Measurements from ENCODE around the gene LYPD3. TPM values are rescaled to one million over a fixed set of nuclear protein-coding genes. Genes with fewer than 3 reads are reported as not detected.
A peak's percentile ranks its signal among the peaks of the same experiment; 100 is the strongest.

Gene LYPD3
- total and polyA plus RNA-seq, 7 experiments from 2014 or later = 1.1 to 30.6 (median 6.5) TPM

DNA sequence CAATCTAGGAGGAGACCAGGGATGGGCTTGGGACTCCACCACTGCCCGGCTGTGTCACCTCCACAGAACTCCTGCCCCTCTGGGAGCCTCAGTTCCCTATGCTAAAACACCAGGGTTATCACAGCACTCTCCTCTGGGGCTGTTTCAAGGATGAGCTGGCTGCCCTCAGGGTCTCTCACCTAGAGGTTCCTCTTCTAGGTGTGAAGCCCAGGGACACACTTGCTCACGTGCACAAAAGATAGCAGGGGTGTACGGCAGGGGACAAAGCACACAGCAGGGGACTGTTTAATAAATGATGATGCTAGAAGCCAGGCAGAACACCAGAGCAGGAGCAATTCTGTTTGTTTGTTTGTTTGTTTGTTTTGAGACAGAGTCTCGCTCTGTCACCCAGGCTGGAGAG is 16.8 kb upstream of the LYPD3 start:
- Mint-ChIP-seq H3K36me3 (peaks cover 0 to 24% (median 0%) of the 10 kb centered on the region in 5 donors), H3K9me3 (no peaks in the 10 kb centered on the region), H3K27me3 (no peaks in the 10 kb centered on the region), H3K4me3 (no peak overlapping the region), H3K4me1 (peaks cover 0 to 2% (median 0%) of the 10 kb centered on the region in 7 donors), H3K27ac (peak overlapping the region in 2 of 9 donors; percentile 44 to 53)
- DNase-seq (no peak), ATAC-seq (no peak)
- H3K4me3 ChIP-seq (ENCODE audit: low read length) = no peak overlapping the region
- H3K4me1 ChIP-seq (ENCODE audit: control insufficient read depth in 2 of 2, insufficient read depth in 2 of 2, low read length in 2 of 2) = no peaks in the 10 kb centered on the region
- intact Hi-C loops (cut with micrococcal nuclease) = no loop called here
- no peaks in the 10 kb centered on the region for H3K9me3 ChIP-seq (ENCODE audit: control insufficient read depth in 2 of 3, low read length in 3 of 3)
- no peak overlapping the region for H3K27ac ChIP-seq (ENCODE audit: low read depth, low read length)
- POLR2A ChIA-PET = interaction anchor here (0.6 to 1.7 kb wide), 2 partner anchors 22 to 400 kb away, joined by 4 to 7 read pairs; partner anchors contain the start of gene PHLDB3
- CTCF ChIA-PET = interaction anchor here (1.0 kb wide), 1 partner anchor 51 kb away, joined by 3 read pairs; no protein-coding TSS in a partner anchor
- peaks cover 0 to 19% (median 0%) of the 10 kb centered on the region in 3 experiments for H3K36me3 ChIP-seq (ENCODE audit: control insufficient read depth in 2 of 3, insufficient read depth in 3 of 3, low read length in 3 of 3)
- no peaks in the 10 kb centered on the region for H3K27me3 ChIP-seq (ENCODE audit: control insufficient read depth in 2 of 2, insufficient read depth in 2 of 2, low read length in 2 of 2)

DNA sequence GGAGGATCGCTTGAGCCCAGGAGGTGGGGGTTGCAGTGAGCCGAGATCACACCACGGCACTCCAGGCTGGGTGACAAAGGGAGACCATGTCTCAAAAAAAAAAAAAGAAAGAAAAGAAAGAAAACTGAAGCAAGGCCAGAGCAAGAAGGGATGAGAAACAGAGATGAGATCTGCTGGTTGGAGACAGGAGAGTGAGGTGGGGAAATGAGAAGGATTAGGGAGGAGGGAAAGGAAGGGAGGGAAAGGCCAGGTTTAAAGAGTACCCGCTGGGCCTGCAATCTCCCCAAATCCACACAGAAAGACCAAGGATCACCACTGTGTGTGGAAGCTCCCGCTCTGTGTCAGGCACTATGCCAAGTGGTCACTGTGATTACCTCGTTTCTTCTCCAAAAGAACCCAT is 16.3 kb upstream of the LYPD3 start:
- Mint-ChIP-seq H3K27ac (peak overlapping the region in 5 of 9 donors; percentile 43 to 56 (median 51)), H3K27me3 (no peaks in the 10 kb centered on the region), H3K36me3 (peaks cover 0 to 24% (median 0%) of the 10 kb centered on the region in 5 donors), H3K9me3 (no peaks in the 10 kb centered on the region), H3K4me1 (peaks cover 0 to 2% (median 0%) of the 10 kb centered on the region in 7 donors), H3K4me3 (no peak overlapping the region)
- DNase-seq (no peak), ATAC-seq (no peak)
- H3K36me3 ChIP-seq (ENCODE audit: control insufficient read depth in 2 of 3, insufficient read depth in 3 of 3, low read length in 3 of 3) = peaks cover 0 to 19% (median 0%) of the 10 kb centered on the region in 3 experiments
- ChIA-PET CTCF (no interaction called here), POLR2A (no interaction called here)
- intact Hi-C loops (cut with micrococcal nuclease) = no loop called here
- H3K9me3 ChIP-seq (ENCODE audit: control insufficient read depth in 2 of 3, low read length in 3 of 3) = no peaks in the 10 kb centered on the region
- no peak overlapping the region for H3K4me3 ChIP-seq (ENCODE audit: low read length)
- H3K27ac ChIP-seq (ENCODE audit: low read depth, low read length) = no peak overlapping the region
- H3K27me3 ChIP-seq (ENCODE audit: control insufficient read depth in 2 of 2, insufficient read depth in 2 of 2, low read length in 2 of 2) = no peaks in the 10 kb centered on the region
- H3K4me1 ChIP-seq (ENCODE audit: control insufficient read depth in 2 of 2, insufficient read depth in 2 of 2, low read length in 2 of 2) = no peaks in the 10 kb centered on the region

DNA sequence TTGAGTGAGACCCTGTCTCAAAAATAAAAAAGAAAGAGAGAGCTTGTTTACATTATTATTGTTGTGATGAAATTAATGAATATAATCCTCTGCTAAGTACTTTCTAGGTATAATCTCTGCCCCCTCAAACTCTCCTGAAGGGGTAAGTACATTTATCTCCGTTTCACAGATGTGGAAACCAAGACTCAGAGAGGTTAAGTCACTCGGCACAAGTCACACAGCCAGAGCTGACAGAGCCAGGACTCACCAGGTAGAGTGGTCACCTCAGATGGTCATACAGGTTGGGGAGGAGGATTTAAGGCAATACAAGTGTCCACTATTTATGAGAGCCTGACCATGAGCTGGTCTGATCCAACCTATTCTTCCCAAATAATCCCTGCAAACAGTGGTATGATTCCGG is 15.2 kb upstream of the LYPD3 start:
- H3K4me3 Mint-ChIP-seq = no peak overlapping the region
- CTCF ChIA-PET = interaction anchor here (0.6 to 0.7 kb wide), 2 partner anchors 52 to 193 kb away, joined by 3 to 4 read pairs; no protein-coding TSS in a partner anchor
- peaks cover 0 to 24% (median 2%) of the 10 kb centered on the region in 5 donors for H3K36me3 Mint-ChIP-seq
- no peak overlapping the region for H3K4me3 ChIP-seq (ENCODE audit: low read length)
- intact Hi-C loops (cut with micrococcal nuclease) = no loop called here
- H3K9me3 Mint-ChIP-seq = no peaks in the 10 kb centered on the region
- H3K27ac Mint-ChIP-seq = peak overlapping the region in 4 of 9 donors; percentile 27 to 52 (median 38)
- peaks cover under 1 to 7% (median 4%) of the 10 kb centered on the region in 7 donors for H3K4me1 Mint-ChIP-seq
- no peaks in the 10 kb centered on the region for H3K27me3 Mint-ChIP-seq
- POLR2A ChIA-PET = interaction anchor here (0.9 to 2.6 kb wide), 3 partner anchors 17 to 34 kb away, joined by 3 to 9 read pairs (median 8); partner anchors contain the start of gene PHLDB3
- peaks cover 0 to 14% (median 0%) of the 10 kb centered on the region in 3 experiments for H3K36me3 ChIP-seq (ENCODE audit: control insufficient read depth in 2 of 3, insufficient read depth in 3 of 3, low read length in 3 of 3)
- no peaks in the 10 kb centered on the region for H3K9me3 ChIP-seq (ENCODE audit: control insufficient read depth in 2 of 3, low read length in 3 of 3)
- no peaks in the 10 kb centered on the region for H3K27me3 ChIP-seq (ENCODE audit: control insufficient read depth in 2 of 2, insufficient read depth in 2 of 2, low read length in 2 of 2)
- DNase-seq (no peak), ATAC-seq (no peak)
- peaks cover 3 to 6% of the 10 kb centered on the region in 2 donors for H3K4me1 ChIP-seq (ENCODE audit: control insufficient read depth in 2 of 2, insufficient read depth in 2 of 2, low read length in 2 of 2)
- H3K27ac ChIP-seq (ENCODE audit: low read depth, low read length) = no peak overlapping the region

DNA sequence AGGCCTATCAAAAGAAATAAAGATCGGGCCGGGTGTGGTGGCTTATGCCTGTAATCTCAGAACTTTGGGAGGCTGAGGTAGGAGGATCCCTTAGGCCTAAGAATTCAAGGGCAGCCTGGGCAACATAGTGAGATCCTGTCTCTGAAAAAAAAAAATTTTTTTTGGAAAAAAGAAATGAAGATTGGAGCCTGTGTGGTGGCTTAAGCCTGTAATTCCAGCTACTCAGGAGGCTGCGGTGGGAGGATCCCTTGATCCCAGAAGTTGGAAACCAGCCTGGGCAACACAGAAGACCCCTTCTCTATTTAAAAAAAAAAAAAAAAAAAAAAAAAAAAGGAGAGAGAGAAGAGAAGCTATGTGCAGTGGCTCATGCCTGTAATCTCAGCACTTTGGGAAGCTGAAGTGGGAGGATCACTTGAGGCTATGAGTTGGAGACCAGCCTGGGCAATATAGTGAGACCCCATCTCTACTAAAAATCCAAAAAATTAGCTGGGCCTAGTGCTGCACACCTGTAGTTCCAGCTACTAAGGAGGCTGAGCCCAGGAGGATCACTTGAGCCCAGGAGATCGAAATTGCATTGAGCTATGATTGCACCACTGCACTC is 14.7 kb upstream of the LYPD3 start:
- ChIA-PET POLR2A (interaction anchor here (0.5 to 2.6 kb wide), 4 partner anchors 17 to 33 kb away, joined by 3 to 9 read pairs (median 6); partner anchors contain the start of gene PHLDB3), CTCF (interaction anchor here (0.6 kb wide), 1 partner anchor 193 kb away, joined by 4 read pairs; no protein-coding TSS in a partner anchor)
- Mint-ChIP-seq H3K4me3 (no peak overlapping the region), H3K27ac (peak overlapping the region in 3 of 9 donors; percentile 19 to 49 (median 27)), H3K9me3 (no peaks in the 10 kb centered on the region), H3K27me3 (no peaks in the 10 kb centered on the region), H3K36me3 (peaks cover 0 to 27% (median 6%) of the 10 kb centered on the region in 5 donors), H3K4me1 (peaks cover 4 to 12% (median 8%) of the 10 kb centered on the region in 7 donors)
- H3K4me1 ChIP-seq (ENCODE audit: control insufficient read depth in 2 of 2, insufficient read depth in 2 of 2, low read length in 2 of 2) = peaks cover 6 to 8% of the 10 kb centered on the region in 2 donors
- H3K4me3 ChIP-seq (ENCODE audit: low read length) = no peak overlapping the region
- no peak overlapping the region for H3K27ac ChIP-seq (ENCODE audit: low read depth, low read length)
- H3K36me3 ChIP-seq (ENCODE audit: control insufficient read depth in 2 of 3, insufficient read depth in 3 of 3, low read length in 3 of 3) = peaks cover 0 to 14% (median 0%) of the 10 kb centered on the region in 3 experiments
- no peaks in the 10 kb centered on the region for H3K9me3 ChIP-seq (ENCODE audit: control insufficient read depth in 2 of 3, low read length in 3 of 3)
- intact Hi-C loops (cut with micrococcal nuclease) = no loop called here
- DNase-seq (no peak), ATAC-seq (no peak)
- H3K27me3 ChIP-seq (ENCODE audit: control insufficient read depth in 2 of 2, insufficient read depth in 2 of 2, low read length in 2 of 2) = no peaks in the 10 kb centered on the region

DNA sequence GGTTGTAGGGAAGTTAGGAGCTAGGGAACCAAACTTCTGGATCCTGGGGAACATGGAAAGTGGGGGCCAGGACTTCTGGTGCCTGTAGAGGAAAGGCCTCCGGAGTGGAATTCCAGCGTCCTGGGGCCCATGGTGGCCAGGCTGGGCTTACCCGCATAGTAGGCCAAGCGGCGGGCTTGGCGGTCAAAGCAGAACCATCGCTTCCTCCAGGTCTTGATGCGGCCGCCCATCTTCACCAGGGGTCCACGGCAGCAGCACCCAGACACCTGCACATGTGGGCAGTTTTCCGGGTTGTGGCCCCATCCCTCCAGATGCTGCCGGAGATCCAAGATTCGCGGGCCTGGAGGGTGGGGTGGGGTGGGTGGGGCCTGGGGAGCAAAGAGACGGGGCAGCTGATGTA is 13.8 kb upstream of the LYPD3 start:
- ATAC-seq (no peak), DNase-seq (no peak)
- H3K4me3 Mint-ChIP-seq = no peak overlapping the region
- H3K4me1 Mint-ChIP-seq = peaks cover 4 to 15% (median 14%) of the 10 kb centered on the region in 7 donors
- CTCF ChIA-PET = no interaction called here
- H3K4me1 ChIP-seq (ENCODE audit: control insufficient read depth in 2 of 2, insufficient read depth in 2 of 2, low read length in 2 of 2) = peaks cover 8 to 9% of the 10 kb centered on the region in 2 donors
- H3K9me3 ChIP-seq (ENCODE audit: control insufficient read depth in 2 of 3, low read length in 3 of 3) = no peaks in the 10 kb centered on the region
- no peaks in the 10 kb centered on the region for H3K9me3 Mint-ChIP-seq
- POLR2A ChIA-PET = interaction anchor here (2.6 kb wide), 1 partner anchor 25 kb away, joined by 9 read pairs; the partner anchor contains the start of gene PHLDB3
- intact Hi-C loops (cut with micrococcal nuclease) = no loop called here
- peaks cover 0 to 27% (median 6%) of the 10 kb centered on the region in 5 donors for H3K36me3 Mint-ChIP-seq
- H3K4me3 ChIP-seq (ENCODE audit: low read length) = no peak overlapping the region
- H3K27me3 ChIP-seq (ENCODE audit: control insufficient read depth in 2 of 2, insufficient read depth in 2 of 2, low read length in 2 of 2) = no peaks in the 10 kb centered on the region
- H3K27ac ChIP-seq (ENCODE audit: low read depth, low read length) = no peak overlapping the region
- no peaks in the 10 kb centered on the region for H3K27me3 Mint-ChIP-seq
- H3K27ac Mint-ChIP-seq = peak overlapping the region in 3 of 9 donors; percentile 8 to 79 (median 52)
- H3K36me3 ChIP-seq (ENCODE audit: control insufficient read depth in 2 of 3, insufficient read depth in 3 of 3, low read length in 3 of 3) = peaks cover 0 to 14% (median 0%) of the 10 kb centered on the region in 3 experiments

DNA sequence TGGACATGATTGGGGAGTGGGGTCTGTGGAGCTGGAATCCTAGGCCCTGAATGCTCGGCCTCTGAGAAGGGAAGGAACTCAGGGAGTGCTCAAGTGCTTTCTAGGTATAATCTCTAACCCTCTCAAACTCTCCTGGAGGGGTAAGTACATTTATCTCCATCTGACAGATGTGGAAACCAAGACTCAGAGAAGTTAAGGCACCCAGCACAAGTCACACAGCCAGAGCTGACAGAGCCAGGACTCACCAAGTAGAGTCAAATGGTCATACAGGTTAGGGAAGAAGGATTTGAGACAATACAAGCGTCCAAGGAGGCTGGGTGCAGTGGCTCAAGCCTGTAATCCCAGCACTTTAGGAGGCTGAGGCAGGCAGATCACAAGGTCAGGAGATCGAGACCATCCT is 12.9 kb upstream of the LYPD3 start:
- Mint-ChIP-seq H3K27me3 (no peaks in the 10 kb centered on the region), H3K27ac (peak overlapping the region in 6 of 9 donors; percentile 66 to 88 (median 80)), H3K36me3 (peaks cover 0 to 27% (median 6%) of the 10 kb centered on the region in 5 donors), H3K4me1 (peaks cover 12 to 24% (median 23%) of the 10 kb centered on the region in 7 donors), H3K4me3 (no peak overlapping the region), H3K9me3 (no peaks in the 10 kb centered on the region)
- no peak overlapping the region for H3K27ac ChIP-seq (ENCODE audit: low read depth, low read length)
- POLR2A ChIA-PET = no interaction called here
- H3K27me3 ChIP-seq (ENCODE audit: control insufficient read depth in 2 of 2, insufficient read depth in 2 of 2, low read length in 2 of 2) = no peaks in the 10 kb centered on the region
- intact Hi-C loops (cut with micrococcal nuclease) = no loop called here
- no peak overlapping the region for H3K4me3 ChIP-seq (ENCODE audit: low read length)
- H3K4me1 ChIP-seq (ENCODE audit: control insufficient read depth in 2 of 2, insufficient read depth in 2 of 2, low read length in 2 of 2) = peaks cover 8 to 9% of the 10 kb centered on the region in 2 donors
- DNase-seq = no peak
- ATAC-seq = no peak
- CTCF ChIA-PET = no interaction called here
- H3K36me3 ChIP-seq (ENCODE audit: control insufficient read depth in 2 of 3, insufficient read depth in 3 of 3, low read length in 3 of 3) = peaks cover 0 to 14% (median 0%) of the 10 kb centered on the region in 3 experiments
- no peaks in the 10 kb centered on the region for H3K9me3 ChIP-seq (ENCODE audit: control insufficient read depth in 2 of 3, low read length in 3 of 3)

Data from naive thymus-derived CD4-positive, alpha-beta T cell (primary cell).